Measurements from ENCODE around the gene CHSY3. TPM values are rescaled to one million over a fixed set of nuclear protein-coding genes. Genes with fewer than 3 reads are reported as not detected.

CHSY3 gene
- total RNA-seq, 2 donors from 2014 or later: not detected

DNA sequence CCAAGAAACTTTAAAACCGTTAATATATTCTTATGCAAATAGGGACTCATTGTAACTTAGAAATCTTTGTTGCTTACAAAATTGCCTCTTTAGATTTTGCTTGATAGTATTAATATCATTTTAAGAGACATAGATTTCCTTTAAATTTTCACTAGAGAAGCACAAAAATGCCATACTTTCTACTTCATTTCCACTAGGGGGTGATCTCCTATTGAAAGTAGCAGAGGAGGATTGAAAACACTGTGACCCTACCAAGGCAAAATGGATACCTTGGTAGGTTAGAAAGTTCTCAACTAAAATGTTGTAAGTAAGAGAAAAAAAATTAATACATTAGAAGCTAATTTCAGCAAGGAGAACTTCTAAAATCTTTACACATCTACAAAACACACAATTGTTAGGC lies 204.9 kb downstream of the CHSY3 start:
- H3K4me3 Mint-ChIP-seq: no peak overlapping the region
- H3K4me1 Mint-ChIP-seq: no peaks in the 10 kb centered on the region
- H3K36me3 Mint-ChIP-seq (ENCODE audit: low read depth): no peaks in the 10 kb centered on the region
- H3K27me3 Mint-ChIP-seq: no peaks in the 10 kb centered on the region
- H3K9me3 Mint-ChIP-seq: no peaks in the 10 kb centered on the region
- no peak for ATAC-seq (replicated peaks)
- no peak overlapping the region for H3K27ac Mint-ChIP-seq

DNA sequence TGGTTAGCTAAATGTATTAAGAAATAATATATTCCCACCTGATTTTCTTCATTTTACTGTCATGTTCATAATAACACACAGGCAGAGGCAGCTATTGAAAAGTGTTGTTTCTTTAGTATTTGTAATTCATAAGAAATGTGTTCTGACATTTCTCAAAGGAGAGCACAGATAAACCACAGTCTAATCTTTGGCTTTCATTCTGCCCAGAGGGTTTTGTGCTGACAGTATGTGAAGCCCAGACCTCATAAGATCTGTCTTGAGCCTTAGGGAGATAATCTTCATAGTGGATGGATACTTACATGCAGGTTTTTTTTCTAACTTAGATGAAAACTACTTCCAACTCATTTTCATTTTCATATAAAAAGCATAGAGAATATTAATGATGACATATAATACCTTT lies 206.1 kb downstream of the CHSY3 start:
- H3K4me3 Mint-ChIP-seq: no peak overlapping the region
- H3K4me1 Mint-ChIP-seq: no peaks in the 10 kb centered on the region
- no peaks in the 10 kb centered on the region for H3K36me3 Mint-ChIP-seq (ENCODE audit: low read depth)

DNA sequence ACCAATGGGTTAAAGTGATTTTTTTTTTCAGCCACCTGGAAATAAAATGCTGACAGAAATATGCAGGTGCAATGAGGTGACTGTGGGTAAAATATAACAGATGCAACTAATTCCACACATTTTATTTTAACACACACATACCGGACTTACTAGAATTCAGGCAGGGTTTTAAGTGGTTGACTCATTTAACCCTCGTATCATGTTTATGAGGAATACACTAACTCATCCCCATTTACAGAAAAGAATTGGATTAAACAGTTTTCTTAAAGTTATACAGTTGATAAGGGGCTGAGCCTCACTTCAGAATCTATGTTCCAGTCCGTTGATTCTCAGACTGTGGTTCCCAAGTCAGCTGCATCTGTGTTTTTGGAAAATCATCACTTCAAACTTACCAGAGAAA lies 207.5 kb downstream of the CHSY3 start:
- ATAC-seq (replicated peaks): no peak
- Mint-ChIP-seq H3K4me1 (no peaks in the 10 kb centered on the region), H3K27me3 (no peaks in the 10 kb centered on the region)

More for the DNA sequence above, 206.1 kb downstream of the CHSY3 start:
- ATAC-seq (replicated peaks): no peak
- Mint-ChIP-seq H3K27me3 (no peaks in the 10 kb centered on the region), H3K9me3 (no peaks in the 10 kb centered on the region), H3K27ac (no peak overlapping the region)

DNA sequence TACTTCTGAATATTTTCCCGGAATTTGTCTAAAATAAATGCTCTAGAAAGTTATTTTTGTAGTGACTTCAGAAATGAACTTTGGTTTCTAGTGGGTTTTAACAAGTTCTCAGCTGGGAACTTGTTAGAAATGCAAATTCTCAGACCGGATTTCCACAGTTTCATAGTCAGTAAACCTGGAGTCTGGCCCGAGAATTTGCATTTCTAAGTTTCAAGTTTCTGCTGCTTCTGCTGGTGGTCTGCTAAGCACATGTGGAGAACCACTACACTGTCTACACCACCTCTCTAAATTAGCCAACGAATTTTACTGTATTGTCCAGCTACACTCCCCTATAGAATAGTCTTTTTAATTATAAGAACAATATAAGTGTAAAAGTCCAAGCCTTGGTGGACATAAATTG lies 208.0 kb downstream of the CHSY3 start:
- no peaks in the 10 kb centered on the region for H3K36me3 Mint-ChIP-seq (ENCODE audit: low read depth)
- no peak for ATAC-seq (replicated peaks)
- no peaks in the 10 kb centered on the region for H3K9me3 Mint-ChIP-seq
- H3K4me3 Mint-ChIP-seq: no peak overlapping the region
- no peak overlapping the region for H3K27ac Mint-ChIP-seq
- no peaks in the 10 kb centered on the region for H3K4me1 Mint-ChIP-seq
- H3K27me3 Mint-ChIP-seq: no peaks in the 10 kb centered on the region

More for the DNA sequence above, 207.5 kb downstream of the CHSY3 start:
- H3K9me3 Mint-ChIP-seq: no peaks in the 10 kb centered on the region
- no peaks in the 10 kb centered on the region for H3K36me3 Mint-ChIP-seq (ENCODE audit: low read depth)
- H3K27ac Mint-ChIP-seq: no peak overlapping the region
- no peak overlapping the region for H3K4me3 Mint-ChIP-seq

DNA sequence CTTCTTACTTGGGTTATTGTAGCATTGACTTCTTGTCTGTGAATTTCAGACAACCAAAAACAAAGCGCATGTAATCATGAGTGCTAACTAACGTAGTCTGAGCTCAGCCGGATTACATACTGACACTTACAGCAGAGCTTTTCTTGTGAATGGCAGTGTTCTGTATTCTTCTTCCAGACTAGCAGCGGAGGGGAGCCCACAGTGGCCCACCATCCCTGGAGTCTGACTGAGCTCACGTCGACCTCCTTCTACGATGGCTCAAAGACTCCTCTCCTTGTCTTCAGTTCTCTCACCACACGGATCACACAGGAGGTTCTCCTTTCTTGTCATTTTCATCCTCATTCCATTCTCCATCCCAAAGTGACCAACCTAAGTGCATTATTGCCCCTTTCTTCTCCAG lies 211.4 kb downstream of the CHSY3 start:
- Mint-ChIP-seq H3K4me1 (no peaks in the 10 kb centered on the region), H3K4me3 (no peak overlapping the region), H3K27me3 (no peaks in the 10 kb centered on the region), H3K9me3 (no peaks in the 10 kb centered on the region), H3K27ac (no peak overlapping the region), H3K36me3 (ENCODE audit: low read depth) (no peaks in the 10 kb centered on the region)
- ATAC-seq (replicated peaks): no peak

DNA sequence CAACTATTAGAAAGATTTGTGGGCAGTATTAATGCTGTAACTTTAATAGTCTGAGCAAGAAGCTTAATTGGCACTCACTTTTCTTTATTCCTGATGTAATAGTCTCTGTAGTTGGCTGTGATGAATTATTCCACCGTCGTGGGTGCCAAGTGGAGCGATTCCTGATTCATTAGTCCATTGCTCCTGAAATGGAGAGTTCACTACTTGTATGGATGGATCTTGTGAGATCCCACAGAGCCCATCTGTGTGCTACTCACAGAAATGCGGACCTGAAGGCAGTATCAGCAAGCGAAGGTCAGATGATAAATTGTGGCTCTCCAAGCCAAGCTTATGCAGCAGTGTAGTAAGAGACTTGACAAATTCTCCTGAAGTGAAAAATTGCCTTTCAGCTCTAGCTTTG lies 212.2 kb downstream of the CHSY3 start:
- H3K36me3 Mint-ChIP-seq (ENCODE audit: low read depth): no peaks in the 10 kb centered on the region
- H3K4me1 Mint-ChIP-seq: no peaks in the 10 kb centered on the region
- H3K4me3 Mint-ChIP-seq: no peak overlapping the region
- H3K27ac Mint-ChIP-seq: no peak overlapping the region
- no peaks in the 10 kb centered on the region for H3K9me3 Mint-ChIP-seq
- no peak for ATAC-seq (replicated peaks)
- H3K27me3 Mint-ChIP-seq: peaks cover 5% of the 10 kb centered on the region

DNA sequence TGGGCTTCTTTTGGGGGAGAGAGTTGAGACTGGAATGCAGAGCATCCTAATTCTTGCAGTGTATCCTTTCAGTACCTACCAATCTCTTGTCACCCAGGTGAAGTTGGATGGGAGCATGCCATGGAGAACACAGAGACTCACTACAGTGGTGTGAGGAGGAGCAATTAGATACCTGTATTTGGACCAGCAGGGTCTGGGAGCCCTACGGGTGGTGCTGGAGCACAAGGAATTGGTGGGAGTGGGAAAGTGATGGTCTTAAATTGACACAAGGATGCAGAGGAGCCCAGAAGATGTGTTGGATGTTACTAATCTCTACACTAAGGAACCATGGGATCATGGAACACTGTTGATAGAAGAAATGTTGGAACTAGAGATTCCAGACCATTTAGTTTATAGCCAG lies 212.7 kb downstream of the CHSY3 start:
- H3K9me3 Mint-ChIP-seq: no peaks in the 10 kb centered on the region
- H3K4me1 Mint-ChIP-seq: no peaks in the 10 kb centered on the region
- H3K36me3 Mint-ChIP-seq (ENCODE audit: low read depth): no peaks in the 10 kb centered on the region
- no peak overlapping the region for H3K4me3 Mint-ChIP-seq
- peaks cover 5% of the 10 kb centered on the region for H3K27me3 Mint-ChIP-seq
- no peak for ATAC-seq (replicated peaks)
- H3K27ac Mint-ChIP-seq: no peak overlapping the region

DNA sequence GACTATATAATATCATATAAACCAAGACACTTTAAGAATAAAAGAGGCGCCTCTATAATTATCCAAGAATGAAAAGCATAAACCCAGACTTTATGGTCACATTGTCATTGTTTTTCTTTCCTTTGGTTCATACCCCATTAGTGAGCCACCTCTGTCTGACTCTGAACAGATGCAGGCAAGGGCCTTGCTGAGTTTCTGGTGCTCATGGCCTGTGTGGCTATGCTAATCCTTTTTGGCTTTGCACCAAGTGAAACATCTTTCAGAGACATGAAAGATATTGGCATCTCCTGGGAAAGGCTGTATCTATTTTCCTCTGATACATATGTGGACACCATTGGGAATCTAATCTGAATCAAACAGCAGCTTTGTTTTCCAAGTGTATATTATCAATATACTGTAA lies 222.5 kb downstream of the CHSY3 start:
- Mint-ChIP-seq H3K36me3 (ENCODE audit: low read depth) (no peaks in the 10 kb centered on the region), H3K27ac (no peak overlapping the region), H3K4me1 (peaks cover 3% of the 10 kb centered on the region), H3K9me3 (no peaks in the 10 kb centered on the region), H3K4me3 (no peak overlapping the region), H3K27me3 (peaks cover 5% of the 10 kb centered on the region)
- ATAC-seq (replicated peaks): no peak

DNA sequence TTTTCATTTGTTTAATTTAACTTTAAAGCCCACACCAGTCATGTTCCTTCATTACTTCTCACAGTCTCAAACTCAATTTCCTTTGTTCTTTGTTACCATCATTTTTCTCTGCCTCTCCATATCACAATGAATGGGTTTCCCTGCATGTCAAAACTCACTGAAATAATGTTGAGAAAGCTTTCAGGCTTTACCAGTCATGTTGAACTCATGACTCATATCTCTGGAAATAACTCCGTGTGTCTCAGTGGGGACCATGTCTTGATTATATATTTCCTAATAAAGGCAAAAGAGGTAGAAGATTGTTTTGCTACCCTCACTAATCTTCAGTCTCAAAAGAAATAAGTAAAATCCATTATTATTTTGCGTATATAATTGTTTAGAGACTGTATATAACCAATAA lies 231.2 kb downstream of the CHSY3 start:
- H3K4me1 Mint-ChIP-seq: no peaks in the 10 kb centered on the region
- no peak overlapping the region for H3K27ac Mint-ChIP-seq
- no peak overlapping the region for H3K4me3 Mint-ChIP-seq
- no peaks in the 10 kb centered on the region for H3K27me3 Mint-ChIP-seq
- no peaks in the 10 kb centered on the region for H3K9me3 Mint-ChIP-seq
- no peaks in the 10 kb centered on the region for H3K36me3 Mint-ChIP-seq (ENCODE audit: low read depth)
- ATAC-seq (replicated peaks): no peak

DNA sequence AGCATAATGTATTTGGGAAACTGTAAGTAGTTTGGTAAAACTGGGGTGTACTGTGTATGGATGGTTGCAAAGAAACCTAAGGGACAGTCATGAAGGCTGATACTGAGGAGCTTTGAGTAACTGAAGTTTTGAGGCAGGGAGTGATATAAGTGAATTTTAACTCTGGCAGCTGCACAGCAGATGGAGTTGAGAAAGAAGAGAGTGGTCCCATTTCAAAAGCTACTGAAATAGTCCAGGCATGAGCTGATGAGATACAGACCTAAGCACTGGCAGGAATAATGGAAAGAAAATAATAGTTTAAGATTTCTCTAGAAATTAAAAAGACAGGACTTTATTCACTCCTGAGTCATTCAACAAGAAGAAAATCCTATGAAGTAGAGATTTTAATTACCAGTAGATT lies 232.0 kb downstream of the CHSY3 start:
- H3K4me1 Mint-ChIP-seq: no peaks in the 10 kb centered on the region
- H3K36me3 Mint-ChIP-seq (ENCODE audit: low read depth): no peaks in the 10 kb centered on the region
- H3K4me3 Mint-ChIP-seq: no peak overlapping the region
- no peak overlapping the region for H3K27ac Mint-ChIP-seq
- ATAC-seq (replicated peaks): no peak
- peaks cover 2% of the 10 kb centered on the region for H3K27me3 Mint-ChIP-seq
- peaks cover 2% of the 10 kb centered on the region for H3K9me3 Mint-ChIP-seq

DNA sequence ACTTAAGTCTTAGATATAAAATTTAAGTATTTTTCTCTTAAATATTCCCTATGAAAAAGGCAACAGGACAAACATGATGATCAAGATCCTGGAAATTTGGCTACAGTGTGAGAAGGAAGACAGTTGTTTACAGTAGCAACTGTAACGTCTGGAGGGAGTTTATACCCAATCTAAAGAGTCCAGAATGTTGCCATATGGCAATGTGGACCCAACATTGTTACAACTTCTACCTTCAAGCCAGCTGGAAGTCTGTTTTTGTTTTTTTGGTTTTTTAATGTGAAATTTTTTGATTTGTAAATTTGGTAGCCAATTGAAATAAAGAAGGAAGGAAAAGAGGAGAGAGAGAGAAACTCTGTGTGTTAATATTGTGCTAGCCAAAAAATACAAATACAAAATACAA lies 233.4 kb downstream of the CHSY3 start:
- no peak for ATAC-seq (replicated peaks)
- Mint-ChIP-seq H3K9me3 (peaks cover 5% of the 10 kb centered on the region), H3K27me3 (peaks cover 4% of the 10 kb centered on the region), H3K36me3 (ENCODE audit: low read depth) (no peaks in the 10 kb centered on the region), H3K4me3 (no peak overlapping the region), H3K27ac (no peak overlapping the region), H3K4me1 (no peaks in the 10 kb centered on the region)

DNA sequence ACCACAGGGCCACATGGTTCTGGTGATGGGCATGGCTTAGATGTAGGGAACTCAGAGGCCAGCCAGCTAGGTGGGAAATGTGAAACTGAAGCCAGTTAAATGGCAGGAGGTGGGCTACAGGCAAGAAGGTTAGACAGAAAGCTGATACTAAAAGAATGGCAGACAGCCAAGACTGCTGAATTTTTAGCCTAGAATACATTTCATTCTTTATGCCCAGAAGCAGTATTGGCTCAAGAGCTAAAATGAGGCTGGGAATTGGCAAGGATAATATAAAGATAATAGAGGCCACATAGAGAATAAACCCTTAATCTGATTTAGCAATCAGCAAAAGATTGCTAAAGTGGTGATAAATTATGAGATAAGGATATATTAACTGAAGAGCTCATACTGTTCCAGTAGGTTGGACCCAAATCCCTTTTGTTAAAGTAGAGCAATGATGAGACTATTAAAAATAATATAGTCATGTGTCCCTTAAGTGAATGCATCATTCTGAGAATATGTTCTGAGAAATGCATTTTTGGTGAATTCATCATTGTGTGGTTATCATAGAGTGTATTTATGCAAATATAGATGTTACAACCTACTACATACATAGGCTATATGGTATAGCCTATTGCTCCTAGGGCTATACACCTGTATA lies 234.3 kb downstream of the CHSY3 start:
- Mint-ChIP-seq H3K4me3 (no peak overlapping the region), H3K27me3 (peaks cover 4% of the 10 kb centered on the region), H3K4me1 (no peaks in the 10 kb centered on the region), H3K36me3 (ENCODE audit: low read depth) (no peaks in the 10 kb centered on the region), H3K27ac (no peak overlapping the region), H3K9me3 (peaks cover 5% of the 10 kb centered on the region)
- no peak for ATAC-seq (replicated peaks)

DNA sequence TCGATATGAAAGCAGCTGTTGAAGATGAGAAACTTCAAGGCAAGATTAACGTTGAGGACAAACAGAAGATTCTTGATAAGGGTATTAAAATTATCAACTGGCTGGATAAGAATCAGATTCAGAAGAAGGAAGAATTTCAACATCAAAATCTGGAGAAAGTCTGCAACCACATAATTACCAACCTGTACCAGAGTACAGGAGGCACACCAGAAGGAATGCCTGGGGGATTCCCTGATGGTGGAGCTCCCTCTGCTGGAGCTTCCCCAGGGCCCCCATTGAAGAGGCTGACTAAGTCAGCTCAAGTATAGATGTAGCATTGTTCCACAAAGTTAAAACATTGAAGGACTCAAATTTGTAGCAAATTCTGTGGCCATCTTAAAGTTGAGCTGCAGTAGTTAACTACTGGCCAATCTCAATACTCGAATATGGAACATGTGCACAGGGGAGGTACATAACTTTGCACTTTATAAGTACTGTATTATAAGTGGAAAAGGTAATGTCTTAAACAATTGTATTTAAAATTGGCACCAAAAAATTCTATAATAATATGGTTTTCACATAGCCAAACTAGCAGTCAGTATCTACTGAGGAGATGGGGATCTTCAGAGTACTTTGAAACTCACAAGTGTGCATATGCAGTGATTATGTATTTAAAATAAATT lies 237.5 kb downstream of the CHSY3 start:
- Mint-ChIP-seq H3K27ac (no peak overlapping the region), H3K36me3 (ENCODE audit: low read depth) (no peaks in the 10 kb centered on the region), H3K27me3 (peaks cover 4% of the 10 kb centered on the region), H3K9me3 (peaks cover 5% of the 10 kb centered on the region), H3K4me1 (no peaks in the 10 kb centered on the region), H3K4me3 (no peak overlapping the region)
- no peak for ATAC-seq (replicated peaks)

DNA sequence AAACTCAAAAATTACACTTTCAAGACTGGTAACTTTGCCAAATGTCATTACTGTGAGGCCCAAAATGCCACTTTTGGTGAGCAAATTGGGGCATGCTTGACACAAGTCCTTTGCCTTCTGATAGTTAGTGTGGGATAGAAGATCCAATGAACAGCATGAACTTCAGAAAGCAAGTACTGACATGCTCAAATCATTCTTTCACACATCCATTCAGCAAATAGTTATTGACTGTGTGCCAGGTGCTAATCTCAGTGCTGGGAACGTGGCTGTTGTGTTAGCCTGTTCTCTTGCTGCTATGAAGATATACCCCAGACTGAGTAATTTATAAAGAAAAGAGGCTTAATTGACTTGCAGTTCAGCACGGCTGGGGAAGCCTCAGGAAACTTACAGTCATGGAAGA lies 247.0 kb downstream of the CHSY3 start:
- Mint-ChIP-seq H3K36me3 (ENCODE audit: low read depth) (no peaks in the 10 kb centered on the region), H3K27ac (no peak overlapping the region), H3K9me3 (peaks cover 4% of the 10 kb centered on the region), H3K4me3 (no peak overlapping the region), H3K4me1 (no peaks in the 10 kb centered on the region), H3K27me3 (peaks cover 4% of the 10 kb centered on the region)
- no peak for ATAC-seq (replicated peaks)

DNA sequence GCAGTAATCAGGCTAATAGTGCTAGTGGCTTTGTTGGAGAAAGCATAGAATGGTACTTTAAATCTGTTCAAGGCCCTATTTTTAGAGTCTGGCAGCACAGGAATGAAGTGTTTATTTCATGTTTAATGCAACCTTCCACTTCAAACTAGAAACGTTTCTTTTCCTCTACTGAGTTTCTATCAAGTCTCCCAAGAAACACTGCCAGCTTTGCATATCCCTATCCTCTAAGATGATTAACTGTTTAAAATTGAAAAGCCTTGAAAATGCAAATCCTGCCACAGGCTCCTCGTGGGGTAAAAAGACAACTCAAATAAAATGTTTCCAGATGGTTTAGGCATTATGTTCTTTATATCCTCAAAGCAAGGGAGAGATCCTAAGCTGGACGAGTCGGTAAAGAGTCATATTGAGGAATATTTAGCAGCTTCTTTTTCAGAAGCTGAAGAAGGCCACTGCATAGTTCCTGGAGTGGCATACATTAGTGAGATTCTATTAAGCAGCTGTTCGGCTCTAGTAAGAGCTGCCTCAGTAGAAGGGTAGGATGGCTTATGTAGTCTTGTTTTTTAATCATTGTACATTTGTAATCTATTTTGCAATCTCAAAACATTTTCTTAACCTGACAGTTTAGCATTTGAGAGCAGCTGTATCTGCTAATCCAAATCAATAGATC lies 251.2 kb downstream of the CHSY3 start:
- Mint-ChIP-seq H3K27me3 (peaks cover 8% of the 10 kb centered on the region), H3K4me1 (no peaks in the 10 kb centered on the region), H3K27ac (no peak overlapping the region), H3K36me3 (ENCODE audit: low read depth) (no peaks in the 10 kb centered on the region), H3K9me3 (peaks cover 4% of the 10 kb centered on the region), H3K4me3 (no peak overlapping the region)
- ATAC-seq (replicated peaks): no peak
